Measurements from ENCODE around the gene SAA4. TPM values are rescaled to one million over a fixed set of nuclear protein-coding genes. Genes with fewer than 3 reads are reported as not detected.

The SAA4 gene
- total and polyA plus RNA-seq, 8 donors = 1.6 TPM; not detected in 7

DNA sequence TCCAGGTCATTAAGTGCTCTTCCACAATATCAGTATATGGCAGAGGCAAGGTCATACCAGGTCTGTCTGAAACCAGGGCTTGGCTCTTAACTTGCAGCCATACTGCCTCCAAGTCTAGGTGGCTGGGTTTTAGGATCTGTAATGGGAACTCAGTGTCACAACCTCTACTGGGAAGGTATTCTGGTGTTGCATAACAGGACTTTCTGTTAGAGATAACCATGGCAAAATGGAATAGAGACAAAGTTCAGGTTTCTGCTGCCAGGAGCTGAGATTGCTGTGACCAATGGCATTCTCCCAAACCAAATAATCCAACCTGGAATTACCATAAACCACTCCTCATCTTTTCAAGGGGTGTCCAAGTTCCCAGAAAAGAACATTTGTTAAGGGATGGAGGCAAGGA lies 22.7 kb upstream of the SAA4 start:
- H3K27ac ChIP-seq = no peak overlapping the region
- H3K9me3 ChIP-seq = no peaks in the 10 kb centered on the region
- H3K36me3 ChIP-seq = no peaks in the 10 kb centered on the region
- peaks cover 0 to 6% (median 0%) of the 10 kb centered on the region in 4 donors for H3K4me1 ChIP-seq
- intact Hi-C loops (cut with DNase I; ENCODE audit: low total_unique reads) = no loop called here
- DNase-seq = no peak
- TF ChIP-seq POLR2AphosphoS5 (IDR thresholded peaks at IDR 0.05) (no peak), POLR2A (IDR thresholded peaks at IDR 0.05) (no peak), EP300 (IDR thresholded peaks at IDR 0.05) (no peak)
- TF ChIP-seq, protein P1, sequence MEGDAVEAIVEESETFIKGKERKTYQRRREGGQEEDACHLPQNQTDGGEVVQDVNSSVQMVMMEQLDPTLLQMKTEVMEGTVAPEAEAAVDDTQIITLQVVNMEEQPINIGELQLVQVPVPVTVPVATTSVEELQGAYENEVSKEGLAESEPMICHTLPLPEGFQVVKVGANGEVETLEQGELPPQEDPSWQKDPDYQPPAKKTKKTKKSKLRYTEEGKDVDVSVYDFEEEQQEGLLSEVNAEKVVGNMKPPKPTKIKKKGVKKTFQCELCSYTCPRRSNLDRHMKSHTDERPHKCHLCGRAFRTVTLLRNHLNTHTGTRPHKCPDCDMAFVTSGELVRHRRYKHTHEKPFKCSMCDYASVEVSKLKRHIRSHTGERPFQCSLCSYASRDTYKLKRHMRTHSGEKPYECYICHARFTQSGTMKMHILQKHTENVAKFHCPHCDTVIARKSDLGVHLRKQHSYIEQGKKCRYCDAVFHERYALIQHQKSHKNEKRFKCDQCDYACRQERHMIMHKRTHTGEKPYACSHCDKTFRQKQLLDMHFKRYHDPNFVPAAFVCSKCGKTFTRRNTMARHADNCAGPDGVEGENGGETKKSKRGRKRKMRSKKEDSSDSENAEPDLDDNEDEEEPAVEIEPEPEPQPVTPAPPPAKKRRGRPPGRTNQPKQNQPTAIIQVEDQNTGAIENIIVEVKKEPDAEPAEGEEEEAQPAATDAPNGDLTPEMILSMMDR (IDR thresholded peaks at IDR 0.05) = no peak
- no peak overlapping the region for H3K4me3 ChIP-seq
- H3K27me3 ChIP-seq = no peaks in the 10 kb centered on the region

DNA sequence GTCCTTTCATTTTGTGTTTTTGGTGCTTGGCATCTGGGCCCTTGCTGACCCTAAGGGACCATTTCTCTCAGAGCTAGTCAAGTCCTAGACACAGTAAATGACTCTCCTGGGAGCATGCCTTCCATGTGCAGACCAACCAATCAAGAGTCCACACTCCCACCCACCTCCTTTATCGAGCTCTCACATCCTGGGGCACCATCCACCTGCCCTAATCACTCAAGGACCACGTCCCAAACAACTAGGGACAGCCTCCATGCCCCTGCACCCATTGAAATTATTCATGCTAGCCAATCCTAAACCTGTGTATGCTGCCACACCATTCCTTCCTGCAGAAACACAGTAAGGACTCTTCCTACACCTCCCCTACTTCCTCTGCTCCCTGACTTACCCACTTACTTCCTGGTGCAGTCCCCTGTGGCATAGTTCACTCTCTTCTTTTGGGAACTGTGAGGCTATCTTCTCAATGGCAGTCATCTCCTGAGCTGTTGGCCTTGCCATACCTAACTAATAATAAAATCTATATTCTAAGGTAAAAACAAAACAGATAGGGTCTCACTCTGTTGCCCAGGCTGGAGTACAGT lies 18.3 kb upstream of the SAA4 start:
- H3K9me3 ChIP-seq = no peaks in the 10 kb centered on the region
- H3K27me3 ChIP-seq = no peaks in the 10 kb centered on the region

DNA sequence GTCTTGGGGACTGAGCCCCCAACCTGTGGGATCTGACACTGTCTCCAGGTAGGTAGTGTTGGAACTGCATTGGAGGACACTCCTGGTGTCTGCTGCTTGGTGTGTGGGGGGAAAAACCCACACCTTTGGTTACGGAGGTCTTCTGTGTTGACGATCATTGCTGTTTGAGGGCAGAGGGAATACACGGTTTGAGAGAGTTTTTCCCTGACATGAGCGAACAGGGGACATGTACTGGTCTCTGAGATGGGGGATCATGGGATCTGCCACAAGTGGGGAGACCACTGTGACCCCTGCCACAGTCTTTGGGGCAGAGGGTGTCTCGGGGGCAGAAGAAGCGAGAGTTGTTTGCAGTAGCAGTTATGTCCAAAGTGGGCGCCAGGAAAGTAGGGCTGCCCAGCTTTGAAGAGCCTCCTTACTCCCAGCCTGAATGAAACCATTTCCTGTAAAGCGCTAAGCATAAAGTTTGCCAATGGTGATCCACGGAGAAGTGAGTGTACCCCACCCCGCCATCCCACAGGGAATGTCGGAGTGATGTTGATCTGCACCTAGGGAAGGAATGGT lies 17.3 kb upstream of the SAA4 start:
- Histone ChIP-seq H3K27me3 (no peaks in the 10 kb centered on the region), H3K36me3 (no peaks in the 10 kb centered on the region), H3K4me1 (no peaks in the 10 kb centered on the region), H3K4me3 (no peak overlapping the region), H3K27ac (no peak overlapping the region), H3K9me3 (no peaks in the 10 kb centered on the region)
- no peak for TF ChIP-seq POLR2AphosphoS5 (IDR thresholded peaks at IDR 0.05)
- TF ChIP-seq EP300 (IDR thresholded peaks at IDR 0.05) = no peak
- no peak for TF ChIP-seq POLR2A (IDR thresholded peaks at IDR 0.05)
- TF ChIP-seq, protein P1 (IDR thresholded peaks at IDR 0.05) = no peak
- no peak for DNase-seq
- WGBS, 5 donors = 81 to 89% (median 84%) methylated on average over 11 of the region's 11 CpGs
- intact Hi-C loops (cut with DNase I; ENCODE audit: low total_unique reads) = no loop called here

More for the DNA sequence above, 18.3 kb upstream of the SAA4 start:
- Histone ChIP-seq H3K4me1 (peaks cover 0 to 6% (median 0%) of the 10 kb centered on the region in 4 donors), H3K36me3 (no peaks in the 10 kb centered on the region), H3K27ac (no peak overlapping the region), H3K4me3 (no peak overlapping the region)
- no peak for DNase-seq
- 53 to 68% (median 61%) methylated on average over 2 of the region's 2 CpGs for WGBS, 5 donors
- intact Hi-C loops (cut with DNase I; ENCODE audit: low total_unique reads) = no loop called here
- TF ChIP-seq, protein P1 (IDR thresholded peaks at IDR 0.05) = no peak
- TF ChIP-seq POLR2AphosphoS5 (IDR thresholded peaks at IDR 0.05) (no peak), EP300 (IDR thresholded peaks at IDR 0.05) (no peak), POLR2A (IDR thresholded peaks at IDR 0.05) (no peak)

DNA sequence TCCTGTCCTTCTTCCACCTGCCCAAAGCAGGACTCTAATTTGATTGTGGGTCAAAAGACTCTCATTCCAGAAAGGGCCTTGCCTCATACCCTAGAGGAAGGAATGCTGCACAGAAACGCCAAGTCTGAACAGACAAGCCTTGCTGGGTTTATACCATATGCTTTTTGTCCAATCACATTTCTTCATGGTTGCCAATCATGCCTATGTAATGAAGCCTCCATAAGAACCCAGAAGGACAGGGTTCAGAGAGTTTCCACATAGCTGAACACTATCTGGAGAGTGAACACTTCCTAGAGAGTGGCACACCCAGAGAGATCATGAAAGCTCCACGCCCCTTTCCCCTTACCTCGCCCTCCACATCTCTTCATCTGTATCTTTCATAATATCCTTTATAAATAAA lies 16.6 kb upstream of the SAA4 start:
- H3K4me3 ChIP-seq = no peak overlapping the region
- H3K36me3 ChIP-seq = no peaks in the 10 kb centered on the region
- no peak for DNase-seq
- intact Hi-C loops (cut with DNase I; ENCODE audit: low total_unique reads) = no loop called here
- H3K9me3 ChIP-seq = no peaks in the 10 kb centered on the region
- no peaks in the 10 kb centered on the region for H3K27me3 ChIP-seq
- 65 to 90% (median 72%) methylated on average over 3 of the region's 3 CpGs for WGBS, 5 donors
- TF ChIP-seq POLR2A (IDR thresholded peaks at IDR 0.05) = no peak
- TF ChIP-seq EP300 (IDR thresholded peaks at IDR 0.05) = no peak
- TF ChIP-seq, protein P1 (IDR thresholded peaks at IDR 0.05) = no peak
- no peak overlapping the region for H3K27ac ChIP-seq
- no peaks in the 10 kb centered on the region for H3K4me1 ChIP-seq
